DND-41 (cell line): ENCODE data around the gene UBA7.
"Not testable (repeated sequence)": the region's sequence is repeated elsewhere in the genome, so short reads cannot be mapped to it uniquely, and the experiment has no call there.

ENCODE experiments used
- ATAC-seq: fragments of 200-7000 bp; cut with Tn5 transposase; 3 replicates; pipeline ENCODE4 v1.9.1; 2021; ENCODE audit warnings: low read depth; ENCODE audit not compliant: insufficient read depth
- DNase-seq: peaks from one replicate; pipeline ENCODE4 v3.0.0-alpha.2; 2020
- H2AFZ ChIP-seq: 2 replicates; pipeline ENCODE4 v1.6.0; 2012; ENCODE audit warnings: low read depth, low read length
- H3K27ac ChIP-seq: 2 replicates; pipeline ENCODE4 v1.5.1; 2012; ENCODE audit warnings: low read length, inconsistent platforms
- H3K27me3 ChIP-seq: fragments of 200-600 bp; sonication (generic); 2 replicates; pipeline ENCODE4 v1.6.0; 2012; ENCODE audit warnings: low read length, mild to moderate bottlenecking, inconsistent platforms; ENCODE audit not compliant: insufficient read depth, poor library complexity
- H3K36me3 ChIP-seq: 2 replicates; pipeline ENCODE4 v1.5.1; 2012; ENCODE audit warnings: low read length, inconsistent platforms; ENCODE audit not compliant: insufficient read depth
- H3K4me1 ChIP-seq: 2 replicates; pipeline ENCODE4 v1.5.1; 2012; ENCODE audit warnings: mild to moderate bottlenecking, low read length; ENCODE audit not compliant: insufficient read depth
- H3K4me2 ChIP-seq: 2 replicates; pipeline ENCODE4 v1.6.0; 2012; ENCODE audit warnings: mild to moderate bottlenecking, moderate library complexity, low read length, inconsistent platforms; ENCODE audit not compliant: insufficient read depth
- H3K4me3 ChIP-seq, 2 experiments: fragments of 200-600 bp in 1 of 2; shearing (Covaris generic) in 1 of 2; 2 replicates each; pipeline ENCODE4 v1.5.1; 2012 to 2016; ENCODE audit warnings: inconsistent platforms in 2 of 2, low read length in 2 of 2, mild to moderate bottlenecking in 2 of 2, low read depth in 1 of 2, moderate library complexity in 1 of 2
- H3K79me2 ChIP-seq: 2 replicates; pipeline ENCODE4 v1.6.0; 2012; ENCODE audit warnings: low read length, inconsistent platforms; ENCODE audit not compliant: insufficient read depth
- H3K9ac ChIP-seq: 2 replicates; pipeline ENCODE4 v1.6.0; 2012; ENCODE audit warnings: low read depth, mild to moderate bottlenecking, inconsistent platforms, low read length, moderate library complexity
- H3K9me3 ChIP-seq: 2 replicates; pipeline ENCODE4 v1.5.1; 2012; ENCODE audit warnings: low read length, moderate library complexity, mild to moderate bottlenecking, inconsistent platforms; ENCODE audit not compliant: insufficient read depth, severe bottlenecking
- H4K20me1 ChIP-seq: 2 replicates; pipeline ENCODE4 v1.6.0; 2012; ENCODE audit warnings: low read length; ENCODE audit not compliant: insufficient read depth
- EZH2 ChIP-seq: IDR thresholded peaks from 3 replicates; pipeline ENCODE4 v1.6.1; 2012; ENCODE audit warnings: borderline replicate concordance, low read depth, mild to moderate bottlenecking, moderate library complexity, low read length, inconsistent platforms; ENCODE audit not compliant: severe bottlenecking
- TF ChIP-seq, protein P1 (sequence below): IDR thresholded peaks from 2 replicates; pipeline ENCODE4 v1.5.1; 2012; ENCODE audit warnings: borderline replicate concordance, low read length, moderate library complexity, mild to moderate bottlenecking; ENCODE audit not compliant: poor library complexity, severe bottlenecking; ENCODE audit errors: extremely low read depth

The UBA7 gene

DNA sequence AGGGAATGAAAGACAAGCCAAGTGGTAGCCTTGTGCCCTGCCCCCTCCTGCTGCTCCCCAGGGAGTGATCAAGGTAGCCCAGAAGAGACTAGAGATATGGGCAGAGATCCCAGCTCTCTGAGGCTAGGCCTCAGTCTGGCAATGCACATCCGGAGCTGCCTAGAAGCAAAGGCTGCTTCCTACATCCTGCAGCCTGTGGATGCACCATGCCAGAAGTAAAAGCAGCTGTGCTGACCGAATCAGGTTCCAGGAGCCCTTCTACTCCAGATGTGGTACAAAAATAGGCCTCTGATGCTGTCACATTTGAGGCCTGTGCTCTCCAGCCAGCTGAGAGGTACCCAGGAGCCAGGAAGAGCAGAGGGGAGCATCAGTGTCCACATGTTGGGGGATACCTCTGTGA is 26.6 kb upstream of the UBA7 start:
- no peak for TF ChIP-seq EZH2
- TF ChIP-seq, protein P1, sequence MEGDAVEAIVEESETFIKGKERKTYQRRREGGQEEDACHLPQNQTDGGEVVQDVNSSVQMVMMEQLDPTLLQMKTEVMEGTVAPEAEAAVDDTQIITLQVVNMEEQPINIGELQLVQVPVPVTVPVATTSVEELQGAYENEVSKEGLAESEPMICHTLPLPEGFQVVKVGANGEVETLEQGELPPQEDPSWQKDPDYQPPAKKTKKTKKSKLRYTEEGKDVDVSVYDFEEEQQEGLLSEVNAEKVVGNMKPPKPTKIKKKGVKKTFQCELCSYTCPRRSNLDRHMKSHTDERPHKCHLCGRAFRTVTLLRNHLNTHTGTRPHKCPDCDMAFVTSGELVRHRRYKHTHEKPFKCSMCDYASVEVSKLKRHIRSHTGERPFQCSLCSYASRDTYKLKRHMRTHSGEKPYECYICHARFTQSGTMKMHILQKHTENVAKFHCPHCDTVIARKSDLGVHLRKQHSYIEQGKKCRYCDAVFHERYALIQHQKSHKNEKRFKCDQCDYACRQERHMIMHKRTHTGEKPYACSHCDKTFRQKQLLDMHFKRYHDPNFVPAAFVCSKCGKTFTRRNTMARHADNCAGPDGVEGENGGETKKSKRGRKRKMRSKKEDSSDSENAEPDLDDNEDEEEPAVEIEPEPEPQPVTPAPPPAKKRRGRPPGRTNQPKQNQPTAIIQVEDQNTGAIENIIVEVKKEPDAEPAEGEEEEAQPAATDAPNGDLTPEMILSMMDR = no peak
- Histone ChIP-seq H4K20me1 (no peaks in the 10 kb centered on the region), H3K4me1 (no peaks in the 10 kb centered on the region), H3K36me3 (peaks cover 83% of the 10 kb centered on the region), H2AFZ (no peak overlapping the region), H3K27me3 (no peaks in the 10 kb centered on the region), H3K9ac (no peak overlapping the region), H3K4me3 (no peak overlapping the region), H3K79me2 (no peaks in the 10 kb centered on the region), H3K27ac (no peak overlapping the region), H3K9me3 (no peaks in the 10 kb centered on the region), H3K4me2 (no peak overlapping the region)
- ATAC-seq (no peak), DNase-seq (no peak)

DNA sequence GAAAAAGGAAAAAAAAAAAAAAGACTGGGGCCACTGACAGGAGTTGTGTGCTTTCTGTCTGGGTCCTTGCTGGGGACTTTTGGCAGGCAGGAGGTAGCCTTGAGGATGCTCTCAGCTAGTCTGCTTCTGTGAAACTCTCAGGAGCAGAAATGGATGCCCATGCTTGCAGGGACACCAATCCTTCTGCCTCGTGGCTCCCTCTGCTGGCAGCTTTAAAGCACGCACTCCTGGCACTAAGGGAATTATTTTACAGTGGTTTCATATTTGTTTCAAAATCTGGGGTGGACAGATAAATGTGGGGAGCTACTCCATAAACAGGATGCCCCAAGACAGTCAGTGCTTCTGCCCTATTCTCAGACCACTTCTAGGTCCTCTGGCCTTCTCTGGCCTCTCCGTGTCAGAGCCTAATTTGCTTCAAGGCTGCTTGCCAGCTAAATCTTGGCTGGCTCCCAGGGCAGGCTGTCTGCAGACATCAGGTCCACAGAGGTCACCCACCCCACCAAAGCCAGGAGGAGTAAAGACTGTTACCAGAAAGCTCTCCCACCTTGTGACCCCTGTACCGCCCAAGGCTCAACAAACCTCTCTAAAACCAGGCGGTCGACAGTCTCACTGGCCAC is 25.5 kb upstream of the UBA7 start:
- DNase-seq = peak; percentile 80
- no peaks in the 10 kb centered on the region for H3K27me3 ChIP-seq
- H3K36me3 ChIP-seq = peaks cover 81% of the 10 kb centered on the region
- H3K79me2 ChIP-seq = no peaks in the 10 kb centered on the region
- H3K9ac ChIP-seq = no peak overlapping the region
- no peaks in the 10 kb centered on the region for H3K4me1 ChIP-seq
- no peak overlapping the region for H3K4me2 ChIP-seq
- no peak overlapping the region for H3K4me3 ChIP-seq
- no peaks in the 10 kb centered on the region for H4K20me1 ChIP-seq
- peak; percentile 92 for ATAC-seq
- no peak overlapping the region for H3K27ac ChIP-seq
- TF ChIP-seq EZH2 = no peak
- TF ChIP-seq, protein P1 = peak; percentile 95
- no peak overlapping the region for H2AFZ ChIP-seq
- H3K9me3 ChIP-seq = no peaks in the 10 kb centered on the region

DNA sequence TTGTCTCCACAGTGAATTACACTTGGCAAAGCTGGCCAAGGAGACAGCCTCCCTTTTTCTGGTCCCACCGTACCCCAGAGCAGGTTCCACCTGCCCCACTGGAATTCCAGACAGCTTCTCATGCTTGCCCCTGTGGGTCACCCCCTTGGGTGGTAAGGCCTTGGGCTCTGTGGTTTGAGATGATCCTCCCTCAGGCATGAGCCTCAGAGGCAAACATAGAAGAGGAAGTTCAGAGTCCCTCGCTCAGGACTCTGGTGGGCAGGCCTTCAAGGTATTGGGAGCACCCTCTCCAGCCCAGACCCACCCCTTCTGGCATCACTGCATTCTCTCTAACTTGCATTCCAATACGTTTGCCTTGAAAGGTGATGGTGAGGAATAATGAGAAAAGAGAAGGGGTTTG is 17.6 kb upstream of the UBA7 start:
- Histone ChIP-seq H3K9ac (no peak overlapping the region), H3K4me2 (no peak overlapping the region), H3K27ac (no peak overlapping the region), H3K4me1 (no peaks in the 10 kb centered on the region), H3K36me3 (peaks cover 70% of the 10 kb centered on the region), H3K9me3 (no peaks in the 10 kb centered on the region), H3K79me2 (no peaks in the 10 kb centered on the region), H3K4me3 (no peak overlapping the region), H4K20me1 (no peaks in the 10 kb centered on the region), H3K27me3 (no peaks in the 10 kb centered on the region), H2AFZ (no peak overlapping the region)
- TF ChIP-seq EZH2 = no peak
- TF ChIP-seq, protein P1 = no peak
- DNase-seq (no peak), ATAC-seq (no peak)

DNA sequence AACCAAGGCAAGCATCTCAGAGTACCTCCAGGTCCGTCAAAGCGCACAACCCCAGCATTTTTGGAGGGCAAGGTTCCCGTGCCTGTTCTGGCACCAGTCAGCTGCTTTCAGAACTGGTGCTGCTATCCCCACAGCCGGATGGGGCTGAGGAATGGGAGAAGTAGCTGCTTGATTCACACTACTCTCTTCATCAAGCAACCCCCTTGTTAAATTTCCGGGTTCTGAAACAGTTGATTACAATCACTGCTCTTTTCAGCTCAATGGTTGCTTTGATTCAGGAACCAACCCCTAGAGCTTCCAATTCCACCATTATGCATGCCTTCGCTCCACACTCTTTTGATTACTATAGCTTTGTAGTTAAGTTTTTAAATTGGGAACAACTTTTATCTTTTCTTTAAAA is 12.3 kb upstream of the UBA7 start:
- H3K4me3 ChIP-seq = no peak overlapping the region
- H3K9ac ChIP-seq = no peak overlapping the region
- no peaks in the 10 kb centered on the region for H3K79me2 ChIP-seq
- H2AFZ ChIP-seq = no peak overlapping the region
- no peaks in the 10 kb centered on the region for H3K27me3 ChIP-seq
- no peaks in the 10 kb centered on the region for H3K9me3 ChIP-seq
- peaks cover 32% of the 10 kb centered on the region for H3K36me3 ChIP-seq
- TF ChIP-seq EZH2 = no peak
- TF ChIP-seq, protein P1 = no peak
- DNase-seq (no peak), ATAC-seq (no peak)
- H3K4me1 ChIP-seq = no peaks in the 10 kb centered on the region
- H3K27ac ChIP-seq = no peak overlapping the region
- H3K4me2 ChIP-seq = no peak overlapping the region
- no peaks in the 10 kb centered on the region for H4K20me1 ChIP-seq

DNA sequence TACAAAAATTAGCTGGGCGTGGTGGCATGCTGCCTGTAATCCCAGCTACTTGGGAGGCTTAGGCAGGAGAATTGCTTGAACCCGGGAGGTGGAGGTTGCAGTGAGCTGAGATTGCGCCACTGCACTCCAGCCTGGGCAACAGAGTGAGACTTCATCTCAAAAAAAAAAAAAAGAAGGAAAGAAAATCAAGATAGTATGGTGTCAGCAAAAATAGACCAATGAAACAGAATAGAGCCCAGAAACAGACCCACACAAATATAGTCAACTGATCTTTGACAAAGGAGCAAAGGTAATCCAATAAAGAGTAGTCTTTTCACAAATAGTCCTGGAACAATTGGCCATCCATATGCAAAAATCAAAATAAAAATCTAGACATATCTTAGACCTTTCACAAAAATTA is 9.4 kb upstream of the UBA7 start:
- not testable (repeated sequence) for H3K79me2 ChIP-seq, H3K4me3 ChIP-seq, H4K20me1 ChIP-seq, H3K36me3 ChIP-seq, H3K27me3 ChIP-seq, H3K9ac ChIP-seq, H3K9me3 ChIP-seq, H2AFZ ChIP-seq, DNase-seq, H3K4me1 ChIP-seq, ATAC-seq, H3K27ac ChIP-seq, H3K4me2 ChIP-seq
